ENCODE data around the gene LGR6. TPM values are rescaled to one million over a fixed set of nuclear protein-coding genes. Genes with fewer than 3 reads are reported as not detected.

LGR6 gene
- total RNA-seq, 1 donor from 2014 or later: 1.8 TPM

GRCh38 chr1:202276920-202277319 lies 83.3 kb downstream of the LGR6 start:
- Mint-ChIP-seq H3K4me3 (ENCODE audit: unreplicated experiment) (no peak overlapping the region), H3K36me3 (ENCODE audit: low read depth) (no peaks in the 10 kb centered on the region), H3K9me3 (ENCODE audit: low read depth) (no peaks in the 10 kb centered on the region), H3K27ac (ENCODE audit: unreplicated experiment) (no peak overlapping the region), H3K27me3 (ENCODE audit: low read depth) (peaks cover 3% of the 10 kb centered on the region), H3K4me1 (ENCODE audit: low read depth) (peaks cover 33% of the 10 kb centered on the region)
- no peak for DNase-seq (ENCODE audit: low spot score)
- TF ChIP-seq, protein P1, sequence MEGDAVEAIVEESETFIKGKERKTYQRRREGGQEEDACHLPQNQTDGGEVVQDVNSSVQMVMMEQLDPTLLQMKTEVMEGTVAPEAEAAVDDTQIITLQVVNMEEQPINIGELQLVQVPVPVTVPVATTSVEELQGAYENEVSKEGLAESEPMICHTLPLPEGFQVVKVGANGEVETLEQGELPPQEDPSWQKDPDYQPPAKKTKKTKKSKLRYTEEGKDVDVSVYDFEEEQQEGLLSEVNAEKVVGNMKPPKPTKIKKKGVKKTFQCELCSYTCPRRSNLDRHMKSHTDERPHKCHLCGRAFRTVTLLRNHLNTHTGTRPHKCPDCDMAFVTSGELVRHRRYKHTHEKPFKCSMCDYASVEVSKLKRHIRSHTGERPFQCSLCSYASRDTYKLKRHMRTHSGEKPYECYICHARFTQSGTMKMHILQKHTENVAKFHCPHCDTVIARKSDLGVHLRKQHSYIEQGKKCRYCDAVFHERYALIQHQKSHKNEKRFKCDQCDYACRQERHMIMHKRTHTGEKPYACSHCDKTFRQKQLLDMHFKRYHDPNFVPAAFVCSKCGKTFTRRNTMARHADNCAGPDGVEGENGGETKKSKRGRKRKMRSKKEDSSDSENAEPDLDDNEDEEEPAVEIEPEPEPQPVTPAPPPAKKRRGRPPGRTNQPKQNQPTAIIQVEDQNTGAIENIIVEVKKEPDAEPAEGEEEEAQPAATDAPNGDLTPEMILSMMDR (IDR thresholded peaks at IDR 0.05): no peak

DNA sequence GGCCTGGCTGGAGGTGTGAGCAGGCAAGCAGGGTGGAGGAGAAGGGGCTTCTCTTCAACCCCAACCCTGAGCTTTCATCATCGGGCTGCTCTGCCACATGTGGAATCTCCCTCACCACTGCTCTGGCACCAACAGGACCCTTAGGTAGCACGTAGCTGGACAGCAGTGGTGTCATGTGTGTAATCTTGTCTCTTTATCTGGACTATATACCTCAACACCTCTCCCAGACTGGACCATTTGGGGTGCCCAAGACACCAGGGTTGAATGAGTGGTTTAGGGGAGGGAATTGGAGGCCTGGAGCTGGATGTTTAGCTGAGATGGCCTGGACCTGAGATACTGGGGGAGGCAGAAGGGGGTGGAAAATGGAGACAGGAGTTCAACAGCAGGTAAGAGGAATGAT lies 85.2 kb downstream of the LGR6 start:
- TF ChIP-seq, protein P1 (IDR thresholded peaks at IDR 0.05): no peak
- Mint-ChIP-seq H3K9me3 (ENCODE audit: low read depth) (no peaks in the 10 kb centered on the region), H3K4me1 (ENCODE audit: low read depth) (peaks cover 51% of the 10 kb centered on the region), H3K27ac (ENCODE audit: unreplicated experiment) (no peak overlapping the region), H3K27me3 (ENCODE audit: low read depth) (no peaks in the 10 kb centered on the region), H3K36me3 (ENCODE audit: low read depth) (no peaks in the 10 kb centered on the region), H3K4me3 (ENCODE audit: unreplicated experiment) (no peak overlapping the region)
- no peak for DNase-seq (ENCODE audit: low spot score)

GRCh38 chr1:202279806-202280205 lies 86.2 kb downstream of the LGR6 start:
- TF ChIP-seq, protein P1 (IDR thresholded peaks at IDR 0.05): no peak
- Mint-ChIP-seq H3K36me3 (ENCODE audit: low read depth) (no peaks in the 10 kb centered on the region), H3K9me3 (ENCODE audit: low read depth) (no peaks in the 10 kb centered on the region), H3K27me3 (ENCODE audit: low read depth) (no peaks in the 10 kb centered on the region), H3K4me3 (ENCODE audit: unreplicated experiment) (no peak overlapping the region), H3K27ac (ENCODE audit: unreplicated experiment) (peak overlapping the region; percentile 50), H3K4me1 (ENCODE audit: low read depth) (peaks cover 60% of the 10 kb centered on the region)
- no peak for DNase-seq (ENCODE audit: low spot score)

GRCh38 chr1:202280595-202280994 lies 87.0 kb downstream of the LGR6 start:
- TF ChIP-seq, protein P1 (IDR thresholded peaks at IDR 0.05): no peak
- Mint-ChIP-seq H3K27ac (ENCODE audit: unreplicated experiment) (peak overlapping the region; percentile 95), H3K27me3 (ENCODE audit: low read depth) (no peaks in the 10 kb centered on the region), H3K9me3 (ENCODE audit: low read depth) (no peaks in the 10 kb centered on the region), H3K4me1 (ENCODE audit: low read depth) (peaks cover 66% of the 10 kb centered on the region), H3K36me3 (ENCODE audit: low read depth) (no peaks in the 10 kb centered on the region), H3K4me3 (ENCODE audit: unreplicated experiment) (peak overlapping the region; percentile 20)
- DNase-seq (ENCODE audit: low spot score): no peak

DNA sequence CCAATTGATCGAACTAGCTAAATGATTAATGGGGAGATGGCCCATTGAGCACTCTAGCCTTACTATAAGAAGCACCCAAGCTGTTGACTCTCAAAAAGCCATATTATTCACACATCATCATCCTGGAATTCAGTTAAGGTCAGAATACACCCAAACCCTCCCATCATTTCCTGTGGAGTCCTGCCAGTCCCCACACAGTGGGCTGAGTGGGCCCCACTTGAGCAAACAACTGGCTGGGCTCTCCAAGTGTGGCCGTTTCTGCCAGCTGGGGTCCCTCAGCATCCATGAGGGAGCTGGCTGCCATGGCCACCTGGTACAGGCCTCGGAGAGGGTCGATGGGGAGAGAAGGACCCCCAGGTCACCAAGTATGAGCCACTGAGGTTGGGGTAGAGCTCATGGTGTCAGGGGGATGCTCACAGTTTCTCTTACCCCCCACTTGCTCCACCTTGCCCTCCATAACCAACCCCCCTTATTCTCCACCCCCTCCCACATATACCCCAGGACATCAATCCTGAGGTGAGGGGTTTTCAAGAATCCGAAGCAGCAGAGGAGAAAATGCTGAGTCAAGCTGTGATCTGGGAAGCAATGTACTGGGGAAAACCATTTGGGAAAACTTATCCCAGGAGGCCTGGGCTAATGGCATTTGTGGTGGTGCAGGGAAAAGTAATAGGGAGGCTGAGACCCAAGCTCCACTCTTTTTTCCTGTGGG lies 87.9 kb downstream of the LGR6 start:
- Mint-ChIP-seq H3K36me3 (ENCODE audit: low read depth) (no peaks in the 10 kb centered on the region), H3K4me3 (ENCODE audit: unreplicated experiment) (peak overlapping the region; percentile 20), H3K4me1 (ENCODE audit: low read depth) (peaks cover 75% of the 10 kb centered on the region), H3K27me3 (ENCODE audit: low read depth) (no peaks in the 10 kb centered on the region), H3K27ac (ENCODE audit: unreplicated experiment) (peak overlapping the region; percentile 95), H3K9me3 (ENCODE audit: low read depth) (no peaks in the 10 kb centered on the region)
- TF ChIP-seq, protein P1 (IDR thresholded peaks at IDR 0.05): no peak
- no peak for DNase-seq (ENCODE audit: low spot score)
